ENCODE data around the gene RHOT1. TPM values are rescaled to one million over a fixed set of nuclear protein-coding genes. Genes with fewer than 3 reads are reported as not detected.

Gene RHOT1
- total RNA-seq, 1 experiment from 2014 or later, result 33.3 TPM

- TF ChIP-seq, protein P1, sequence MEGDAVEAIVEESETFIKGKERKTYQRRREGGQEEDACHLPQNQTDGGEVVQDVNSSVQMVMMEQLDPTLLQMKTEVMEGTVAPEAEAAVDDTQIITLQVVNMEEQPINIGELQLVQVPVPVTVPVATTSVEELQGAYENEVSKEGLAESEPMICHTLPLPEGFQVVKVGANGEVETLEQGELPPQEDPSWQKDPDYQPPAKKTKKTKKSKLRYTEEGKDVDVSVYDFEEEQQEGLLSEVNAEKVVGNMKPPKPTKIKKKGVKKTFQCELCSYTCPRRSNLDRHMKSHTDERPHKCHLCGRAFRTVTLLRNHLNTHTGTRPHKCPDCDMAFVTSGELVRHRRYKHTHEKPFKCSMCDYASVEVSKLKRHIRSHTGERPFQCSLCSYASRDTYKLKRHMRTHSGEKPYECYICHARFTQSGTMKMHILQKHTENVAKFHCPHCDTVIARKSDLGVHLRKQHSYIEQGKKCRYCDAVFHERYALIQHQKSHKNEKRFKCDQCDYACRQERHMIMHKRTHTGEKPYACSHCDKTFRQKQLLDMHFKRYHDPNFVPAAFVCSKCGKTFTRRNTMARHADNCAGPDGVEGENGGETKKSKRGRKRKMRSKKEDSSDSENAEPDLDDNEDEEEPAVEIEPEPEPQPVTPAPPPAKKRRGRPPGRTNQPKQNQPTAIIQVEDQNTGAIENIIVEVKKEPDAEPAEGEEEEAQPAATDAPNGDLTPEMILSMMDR (IDR thresholded peaks at IDR 0.05; ENCODE audit: insufficient read depth in 1 of 2, low read depth in 1 of 2, low read length in 1 of 2, severe bottlenecking in 1 of 2, unreplicated experiment in 1 of 2), result peak; percentile 12
- ChIA-PET CTCF (interaction anchor here (0.5 kb wide), 1 partner anchor 74 kb away, joined by 5 read pairs; no protein-coding TSS in a partner anchor), POLR2A (no interaction called here)
- Mint-ChIP-seq H3K27me3 (ENCODE audit: insufficient read depth, unreplicated experiment) (peaks cover 28% of the 10 kb centered on the region), H3K9me3 (ENCODE audit: unreplicated experiment) (no peaks in the 10 kb centered on the region), H3K27ac (ENCODE audit: unreplicated experiment) (no peak overlapping the region), H3K36me3 (ENCODE audit: insufficient read depth, unreplicated experiment) (no peaks in the 10 kb centered on the region), H3K4me1 (ENCODE audit: low read depth, unreplicated experiment) (peaks cover 7% of the 10 kb centered on the region), H3K4me3 (ENCODE audit: unreplicated experiment) (peak overlapping the region; percentile 60)
- BruUV-seq (replicated peaks), result no TSS peak
- intact Hi-C loops (cut with micrococcal nuclease; ENCODE audit: unreplicated experiment), result no loop called here
- Histone ChIP-seq H3K27me3 (replicated peaks; ENCODE audit: control insufficient read depth, insufficient read depth, low read length) (peaks cover 6% of the 10 kb centered on the region), H3K36me3 (ENCODE audit: control insufficient read depth, insufficient read depth, low read length) (no peaks in the 10 kb centered on the region), H3K4me3 (ENCODE audit: low read depth, low read length) (no peak overlapping the region), H3K9me3 (no peaks in the 10 kb centered on the region), H3K4me1 (peaks cover 4% of the 10 kb centered on the region; the same call in 1 of the 2 replicates)
- no peak for DNase-seq
These were observed 122.0 kb downstream of the RHOT1 start for GRCh38 chr17:32264140-32264799.

GRCh38 chr17:32264823-32265191 lies 122.5 kb downstream of the RHOT1 start:
- H3K36me3 ChIP-seq (ENCODE audit: control insufficient read depth, insufficient read depth, low read length), result no peaks in the 10 kb centered on the region
- no TSS peak for BruUV-seq (replicated peaks)
- POLR2A ChIA-PET, result no interaction called here
- H3K27me3 ChIP-seq (replicated peaks; ENCODE audit: control insufficient read depth, insufficient read depth, low read length), result peaks cover 6% of the 10 kb centered on the region
- TF ChIP-seq, protein P1 (IDR thresholded peaks at IDR 0.05; ENCODE audit: insufficient read depth in 1 of 2, low read depth in 1 of 2, low read length in 1 of 2, severe bottlenecking in 1 of 2, unreplicated experiment in 1 of 2), result no peak
- intact Hi-C loops (cut with micrococcal nuclease; ENCODE audit: unreplicated experiment), result loop anchor here (5.0 kb wide), 1 partner anchor 52 kb away; no protein-coding TSS in a partner anchor
- no peaks in the 10 kb centered on the region for H3K9me3 ChIP-seq
- Mint-ChIP-seq H3K9me3 (ENCODE audit: unreplicated experiment) (no peaks in the 10 kb centered on the region), H3K36me3 (ENCODE audit: insufficient read depth, unreplicated experiment) (no peaks in the 10 kb centered on the region), H3K27ac (ENCODE audit: unreplicated experiment) (no peak overlapping the region), H3K27me3 (ENCODE audit: insufficient read depth, unreplicated experiment) (peaks cover 32% of the 10 kb centered on the region), H3K4me1 (ENCODE audit: low read depth, unreplicated experiment) (peaks cover 7% of the 10 kb centered on the region), H3K4me3 (ENCODE audit: unreplicated experiment) (peak overlapping the region; percentile 60)
- no peak overlapping the region for H3K4me3 ChIP-seq (ENCODE audit: low read depth, low read length)
- CTCF ChIA-PET, result no interaction called here
- peaks cover 4% of the 10 kb centered on the region; the same call in 1 of the 2 replicates for H3K4me1 ChIP-seq
- no peak for DNase-seq

- CTCF ChIA-PET, result no interaction called here
- TF ChIP-seq, protein P1 (IDR thresholded peaks at IDR 0.05; ENCODE audit: insufficient read depth in 1 of 2, low read depth in 1 of 2, low read length in 1 of 2, severe bottlenecking in 1 of 2, unreplicated experiment in 1 of 2), result no peak
- Histone ChIP-seq H3K36me3 (ENCODE audit: control insufficient read depth, insufficient read depth, low read length) (no peaks in the 10 kb centered on the region), H3K4me3 (ENCODE audit: low read depth, low read length) (peak within 1 kb of the TSS; percentile 48), H3K27me3 (replicated peaks; ENCODE audit: control insufficient read depth, insufficient read depth, low read length) (peaks cover 6% of the 10 kb centered on the region), H3K9me3 (no peaks in the 10 kb centered on the region), H3K4me1 (peaks cover 4% of the 10 kb centered on the region; the same call in 1 of the 2 replicates)
- H3K27me3 Mint-ChIP-seq (ENCODE audit: insufficient read depth, unreplicated experiment), result peaks cover 32% of the 10 kb centered on the region
- BruUV-seq (replicated peaks), result no TSS peak
- H3K4me1 Mint-ChIP-seq (ENCODE audit: low read depth, unreplicated experiment), result peaks cover 7% of the 10 kb centered on the region
- no peak within 1 kb of the TSS for H3K27ac Mint-ChIP-seq (ENCODE audit: unreplicated experiment)
- peak in 1 of 2 experiments; percentile 27 for DNase-seq
- intact Hi-C loops (cut with micrococcal nuclease; ENCODE audit: unreplicated experiment), result loop anchor here (5.0 kb wide), 1 partner anchor 52 kb away; no protein-coding TSS in a partner anchor
- H3K4me3 Mint-ChIP-seq (ENCODE audit: unreplicated experiment), result peak within 1 kb of the TSS; percentile 71
- POLR2A ChIA-PET, result no interaction called here
- H3K36me3 Mint-ChIP-seq (ENCODE audit: insufficient read depth, unreplicated experiment), result no peaks in the 10 kb centered on the region
- no peaks in the 10 kb centered on the region for H3K9me3 Mint-ChIP-seq (ENCODE audit: unreplicated experiment)
These were observed 123.1 kb downstream of the RHOT1 start, which contains the start of gene RHBDL3 for GRCh38 chr17:32265192-32265923. RHBDL3 (plus strand) TSS chr17:32265832; CDS start chr17:32266190, 358 bp downstream.

Measured in Caco-2 (cell line).